ENCODE data around the gene SLIT3.

SLIT3 gene

DNA sequence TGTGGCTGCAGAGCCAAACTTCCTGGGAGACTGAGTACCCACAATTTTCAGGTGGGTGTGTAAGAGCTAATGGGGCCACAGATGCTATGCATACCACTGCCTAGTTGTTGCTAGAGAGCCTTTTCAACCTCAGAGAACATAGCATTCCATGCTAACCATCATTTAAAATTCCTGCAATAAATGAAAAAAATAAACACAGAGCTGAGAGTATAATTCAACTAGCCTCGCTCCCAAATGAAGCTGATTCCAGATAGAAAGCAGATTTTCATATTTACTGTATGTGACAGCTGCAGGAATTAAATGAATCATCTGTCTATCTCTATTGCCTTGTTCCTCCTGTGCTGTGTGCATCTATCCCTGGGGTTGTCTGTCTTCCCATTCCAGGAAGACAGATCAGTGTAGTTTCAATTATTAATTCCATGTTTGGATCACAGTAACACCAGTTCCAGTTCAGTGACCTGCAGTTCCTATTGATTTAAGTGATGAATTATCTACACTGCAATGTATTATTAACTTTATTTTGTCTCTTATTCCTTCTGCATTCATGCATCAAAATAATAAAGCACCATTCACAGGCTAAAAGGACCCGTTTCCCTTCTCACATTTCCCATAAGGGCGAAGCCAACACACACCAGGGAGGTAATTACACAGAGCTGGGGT lies 324.5 kb downstream of the SLIT3 start:
- DNase-seq (ENCODE audit: extremely low read depth in 1 of 2, low read depth in 1 of 2): no peak

DNA sequence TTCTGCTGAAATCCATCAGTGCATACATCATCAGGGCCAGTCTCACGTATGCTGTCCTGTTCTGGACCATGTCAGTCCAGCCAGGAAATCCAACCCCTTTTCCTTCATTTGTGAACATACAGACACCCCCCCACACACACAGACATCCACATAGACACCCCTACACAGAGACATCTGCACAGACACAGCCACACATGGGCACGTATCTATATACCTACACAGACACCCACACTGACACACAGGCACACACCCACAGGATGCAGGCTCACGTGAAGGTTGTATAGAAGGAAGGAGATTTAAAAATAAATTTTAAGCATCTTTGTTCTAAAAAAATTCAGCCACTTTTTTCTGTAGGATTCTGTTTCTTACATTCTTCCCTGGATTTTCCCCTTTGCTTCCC lies 325.6 kb downstream of the SLIT3 start:
- DNase-seq (ENCODE audit: extremely low read depth in 1 of 2, low read depth in 1 of 2): no peak

DNA sequence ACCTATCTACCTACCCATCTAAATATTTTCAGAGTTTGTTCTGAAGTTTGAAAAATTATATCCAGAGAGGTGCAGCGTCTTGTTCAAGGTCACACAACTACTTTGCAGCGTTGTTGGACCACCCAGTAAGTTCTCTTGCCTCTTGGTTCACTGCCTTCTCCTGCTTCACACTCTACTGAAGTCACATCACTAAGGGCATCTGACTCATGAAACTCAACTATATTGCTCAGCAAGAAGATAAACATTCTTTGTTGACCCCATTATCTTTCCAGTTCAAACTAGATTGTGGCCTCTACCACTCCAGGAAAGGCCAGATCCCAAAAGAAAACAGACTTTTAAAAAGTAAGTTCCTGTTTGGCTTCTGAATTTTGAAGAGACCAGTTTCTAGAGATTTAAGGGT lies 326.9 kb downstream of the SLIT3 start:
- DNase-seq (ENCODE audit: extremely low read depth in 1 of 2, low read depth in 1 of 2): no peak

DNA sequence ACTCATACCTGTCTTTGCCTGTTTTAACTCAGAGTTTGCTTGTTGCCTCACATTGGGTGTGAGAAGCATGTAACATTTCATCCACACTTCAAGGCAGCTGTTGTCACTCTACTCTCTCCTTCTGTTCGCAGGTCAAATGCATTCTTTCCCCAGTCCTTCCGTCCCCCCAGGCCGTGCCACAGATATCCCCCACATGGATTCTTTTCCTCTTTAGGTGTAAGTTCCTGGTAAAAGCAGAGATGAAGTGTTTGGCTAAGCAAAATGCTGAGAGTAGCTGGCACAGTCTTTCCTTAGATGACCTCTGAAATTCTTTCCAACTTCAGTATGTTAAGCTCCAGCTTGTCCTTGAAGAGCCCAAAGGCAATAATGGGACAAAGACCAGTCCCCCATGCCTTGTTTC lies 328.2 kb downstream of the SLIT3 start:
- DNase-seq (ENCODE audit: extremely low read depth in 1 of 2, low read depth in 1 of 2): no peak

GRCh38 chr5:168971100-168971499 lies 329.8 kb downstream of the SLIT3 start:
- no peak for DNase-seq (ENCODE audit: extremely low read depth in 1 of 2, low read depth in 1 of 2)

DNA sequence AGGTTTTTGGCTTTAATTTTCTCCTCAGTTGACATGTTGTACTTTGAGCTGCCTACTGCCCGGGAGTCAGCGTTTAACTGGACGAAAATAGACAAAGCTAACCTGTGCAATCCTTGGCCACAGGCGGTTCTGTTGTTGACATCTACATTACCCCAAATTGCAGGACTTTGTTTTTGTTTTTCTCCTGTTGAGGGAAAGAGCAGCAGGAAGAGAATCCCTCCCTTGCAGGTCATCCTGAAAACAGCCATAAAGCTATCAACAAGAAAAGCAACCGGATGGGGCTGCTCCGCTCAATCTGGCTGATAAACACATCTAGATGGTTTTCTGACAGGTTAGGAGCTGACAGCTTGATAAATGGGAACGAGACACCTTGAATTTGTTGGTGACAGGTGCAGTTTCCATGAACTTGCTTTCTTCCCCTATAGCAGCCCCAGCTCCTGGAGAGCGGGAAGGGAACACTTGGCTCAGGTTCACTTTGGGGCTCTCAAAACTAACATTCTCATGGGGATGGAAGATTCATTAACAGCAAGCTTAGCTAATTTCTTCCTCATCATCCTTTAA lies 331.5 kb downstream of the SLIT3 start:
- no peak for DNase-seq (ENCODE audit: extremely low read depth in 1 of 2, low read depth in 1 of 2)

DNA sequence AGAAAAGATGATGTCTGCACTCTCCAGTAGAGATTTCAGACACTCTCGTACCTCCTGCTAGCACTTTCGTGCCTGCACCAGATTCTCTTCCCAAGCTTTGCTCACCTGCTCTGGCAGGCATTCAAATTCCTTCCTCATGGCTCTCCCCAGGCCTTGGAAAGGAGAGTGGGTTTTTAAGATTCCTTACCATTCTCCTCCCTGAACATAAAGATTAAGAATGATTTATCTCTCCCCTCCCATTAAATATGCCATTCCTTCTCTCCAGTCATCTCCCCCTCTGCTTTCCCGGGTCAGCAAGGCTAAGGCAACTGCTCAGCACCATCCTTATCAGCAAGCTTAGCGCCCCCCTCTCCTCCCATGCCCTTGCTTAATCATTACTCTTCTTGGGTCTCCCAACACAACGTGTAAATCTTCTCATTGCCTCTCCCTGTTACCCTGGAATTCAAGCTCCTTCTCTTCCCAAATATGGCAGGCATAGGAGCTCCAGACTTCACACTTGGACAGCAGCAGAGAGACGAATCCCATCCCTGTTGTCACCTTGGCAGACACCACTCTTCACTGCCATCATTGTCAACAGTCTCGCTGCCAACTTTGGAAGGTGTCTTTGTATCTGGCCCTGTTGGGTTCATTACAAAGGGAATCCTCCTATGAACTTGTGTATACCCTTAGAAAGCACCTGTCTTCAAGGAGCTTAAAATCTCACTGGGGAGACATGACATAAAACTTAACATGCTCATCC lies 332.9 kb downstream of the SLIT3 start:
- DNase-seq (ENCODE audit: extremely low read depth in 1 of 2, low read depth in 1 of 2): no peak

DNA sequence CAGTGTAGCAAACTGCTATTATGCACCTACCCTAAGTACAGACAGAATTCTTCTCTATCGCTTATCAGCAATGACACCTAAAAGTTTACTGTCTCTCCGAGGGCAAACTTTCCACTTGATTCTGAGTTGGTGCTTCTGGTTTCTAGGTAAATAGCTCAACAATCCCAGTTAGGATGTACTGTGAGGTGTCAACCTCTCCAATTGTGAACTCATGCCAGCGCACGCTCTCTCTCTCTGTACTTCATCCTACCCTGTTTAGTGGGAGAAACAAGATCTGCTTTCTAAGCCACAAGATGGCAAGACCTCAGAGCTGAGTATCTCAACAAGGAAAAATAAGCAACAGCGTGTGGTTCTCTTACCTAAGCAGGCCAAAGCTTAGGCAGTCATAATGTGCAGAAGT lies 335.3 kb downstream of the SLIT3 start:
- DNase-seq (ENCODE audit: extremely low read depth in 1 of 2, low read depth in 1 of 2): no peak

DNA sequence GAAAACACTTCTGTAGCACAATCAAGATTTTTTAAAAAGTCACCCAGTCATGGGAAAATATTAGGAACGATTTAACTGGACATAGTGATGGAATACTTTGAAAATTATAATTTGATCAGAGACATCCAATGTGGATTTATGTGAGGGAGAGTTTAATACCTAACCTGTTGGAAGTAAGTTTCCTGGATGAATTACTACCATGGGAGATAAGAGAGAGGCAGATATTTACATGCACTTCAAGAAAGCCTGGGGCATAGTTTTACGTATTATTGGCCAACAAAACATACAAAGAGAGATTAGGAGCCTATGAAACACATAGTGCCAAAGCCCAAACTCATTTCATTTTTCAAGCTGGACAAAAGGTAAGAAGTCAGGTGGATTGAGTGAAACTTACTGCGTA lies 336.8 kb downstream of the SLIT3 start:
- no peak for DNase-seq (ENCODE audit: extremely low read depth in 1 of 2, low read depth in 1 of 2)

DNA sequence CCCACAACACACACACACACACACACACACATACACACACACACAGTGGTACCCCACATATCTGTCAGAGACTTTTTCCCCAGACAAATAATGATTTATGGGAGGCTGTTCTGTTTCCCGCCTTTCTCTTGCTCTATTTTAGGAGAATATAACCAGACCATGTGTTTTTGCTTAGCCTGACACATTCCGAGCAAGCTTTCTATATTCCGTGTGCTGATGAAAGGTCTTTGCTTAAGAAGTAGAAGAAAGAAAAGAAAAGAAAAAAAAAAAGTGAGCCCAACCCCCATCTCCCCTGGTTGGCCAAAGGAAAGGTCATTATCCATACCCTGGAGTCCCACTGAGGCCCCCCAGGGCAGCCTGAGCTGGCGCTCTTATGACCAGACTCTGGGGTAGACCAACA lies 338.6 kb downstream of the SLIT3 start:
- DNase-seq (ENCODE audit: extremely low read depth in 1 of 2, low read depth in 1 of 2): no peak

GRCh38 chr5:168961681-168962080 lies 339.3 kb downstream of the SLIT3 start:
- no peak for DNase-seq (ENCODE audit: extremely low read depth in 1 of 2, low read depth in 1 of 2)

DNA sequence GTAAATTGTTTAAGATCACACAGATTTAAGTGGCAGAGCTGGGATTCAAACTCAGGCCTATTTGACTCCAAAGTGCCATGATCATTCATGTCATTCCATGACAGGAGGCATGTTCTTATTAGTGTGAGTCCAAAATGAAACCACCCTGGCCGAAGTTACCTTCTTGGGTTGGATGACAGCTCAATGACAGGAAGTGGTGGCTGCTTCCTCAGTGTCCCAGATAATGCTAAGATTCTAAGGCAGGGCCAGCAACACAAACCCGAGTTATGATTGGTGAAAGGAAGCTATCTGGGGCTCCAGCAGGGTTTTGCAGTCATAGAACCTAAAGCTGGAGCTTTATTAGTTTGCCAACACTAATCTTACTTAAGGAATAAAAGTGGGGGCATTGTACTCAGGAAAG lies 340.4 kb downstream of the SLIT3 start:
- DNase-seq (ENCODE audit: extremely low read depth in 1 of 2, low read depth in 1 of 2): no peak

GRCh38 chr5:168953351-168953750 lies 347.6 kb downstream of the SLIT3 start:
- DNase-seq (ENCODE audit: extremely low read depth in 1 of 2, low read depth in 1 of 2): no peak

GRCh38 chr5:168952196-168952595 lies 348.7 kb downstream of the SLIT3 start:
- DNase-seq (ENCODE audit: extremely low read depth in 1 of 2, low read depth in 1 of 2): no peak

- DNase-seq (ENCODE audit: extremely low read depth in 1 of 2, low read depth in 1 of 2): no peak
Measured at GRCh38 chr5:168951769-168952168, 349.2 kb downstream of the SLIT3 start.

- no peak for DNase-seq (ENCODE audit: extremely low read depth in 1 of 2, low read depth in 1 of 2)
Measured at GRCh38 chr5:168951356-168951755, 349.6 kb downstream of the SLIT3 start.

DNA sequence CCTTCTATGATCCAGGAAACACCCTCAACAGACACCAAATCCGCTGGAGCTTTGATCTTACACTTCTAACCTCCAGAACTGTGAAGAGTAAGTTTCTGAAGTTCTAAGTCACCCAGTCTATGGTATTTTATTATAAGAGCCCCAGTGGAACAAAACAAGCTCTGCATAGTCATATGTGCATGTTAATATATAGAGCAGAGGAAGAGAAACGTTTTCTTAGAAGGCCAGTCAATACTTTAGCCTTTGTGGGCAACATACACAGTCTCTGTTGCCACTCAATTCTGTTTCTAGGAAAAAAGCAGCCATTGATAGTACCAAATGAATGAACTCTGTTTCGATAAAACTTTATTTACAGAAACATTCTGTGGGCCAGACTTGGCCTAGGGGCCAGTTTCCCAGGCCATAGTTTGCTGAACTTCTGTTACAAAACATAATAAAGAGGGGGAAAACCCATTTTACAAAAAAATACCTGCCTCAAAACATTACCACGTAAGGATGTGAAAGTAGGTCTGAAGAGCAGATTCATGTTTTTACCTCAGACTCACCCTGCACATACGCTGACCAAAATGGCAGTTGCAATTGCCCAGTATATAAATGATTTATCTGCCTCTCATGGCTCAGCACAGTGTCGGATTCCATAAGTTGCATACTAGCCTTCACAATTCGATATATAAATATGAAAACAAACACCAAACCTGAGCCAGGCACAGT lies 350.5 kb downstream of the SLIT3 start:
- no peak for DNase-seq (ENCODE audit: extremely low read depth in 1 of 2, low read depth in 1 of 2)

DNA sequence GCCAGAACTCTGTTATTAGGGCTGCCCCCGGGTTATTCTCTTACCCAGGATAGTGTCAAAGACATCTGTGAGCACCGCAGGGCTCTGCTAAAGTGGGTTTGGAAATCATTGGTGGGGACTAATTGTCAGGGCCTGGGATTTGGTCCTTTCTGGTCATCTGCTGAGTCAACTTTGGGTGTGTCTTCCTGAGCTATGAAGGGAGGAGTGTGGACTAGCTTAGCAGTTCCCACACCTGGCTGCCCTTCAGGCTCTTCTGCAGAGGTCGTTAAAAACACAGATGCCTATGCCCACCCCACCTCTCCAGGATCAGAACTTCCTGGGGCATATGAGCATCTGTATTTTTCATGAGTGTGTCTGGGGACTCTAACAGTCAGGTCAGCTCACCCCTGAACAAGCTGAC lies 352.2 kb downstream of the SLIT3 start:
- no peak for DNase-seq (ENCODE audit: extremely low read depth in 1 of 2, low read depth in 1 of 2)

DNA sequence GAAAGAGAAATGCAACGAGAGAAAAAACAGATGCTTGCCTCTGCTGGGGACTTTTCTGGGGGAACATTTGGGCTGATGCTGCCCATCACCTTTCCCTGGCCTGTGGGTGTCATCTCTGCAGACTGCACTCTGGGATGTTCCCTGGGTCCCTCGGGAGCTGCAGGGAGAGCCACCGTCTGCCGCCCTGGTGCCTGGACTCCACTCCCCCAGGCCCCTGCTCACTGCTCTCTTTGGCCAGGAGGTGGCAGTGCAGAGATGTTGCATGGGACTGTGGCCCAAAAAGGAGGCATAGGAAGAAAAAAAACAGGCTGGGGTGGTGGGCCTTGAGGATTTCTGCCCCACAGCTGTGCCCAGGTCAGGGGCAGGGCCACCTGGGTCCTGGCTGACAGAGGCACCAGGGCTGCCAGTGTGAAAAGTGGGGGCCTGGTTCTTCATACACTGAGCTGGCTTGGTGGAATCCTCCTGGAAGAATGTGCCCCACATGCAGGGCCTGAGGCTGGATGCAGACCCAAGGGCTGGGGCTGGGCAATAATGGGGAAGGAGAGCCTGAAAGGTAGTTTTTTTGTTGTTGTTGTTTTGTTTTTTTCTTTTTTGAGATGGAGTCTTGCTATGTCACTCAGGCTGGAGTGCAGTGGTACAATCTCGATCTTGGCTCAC lies 353.6 kb downstream of the SLIT3 start:
- DNase-seq (ENCODE audit: extremely low read depth in 1 of 2, low read depth in 1 of 2): peak in 1 of 2 donors; percentile 5

DNA sequence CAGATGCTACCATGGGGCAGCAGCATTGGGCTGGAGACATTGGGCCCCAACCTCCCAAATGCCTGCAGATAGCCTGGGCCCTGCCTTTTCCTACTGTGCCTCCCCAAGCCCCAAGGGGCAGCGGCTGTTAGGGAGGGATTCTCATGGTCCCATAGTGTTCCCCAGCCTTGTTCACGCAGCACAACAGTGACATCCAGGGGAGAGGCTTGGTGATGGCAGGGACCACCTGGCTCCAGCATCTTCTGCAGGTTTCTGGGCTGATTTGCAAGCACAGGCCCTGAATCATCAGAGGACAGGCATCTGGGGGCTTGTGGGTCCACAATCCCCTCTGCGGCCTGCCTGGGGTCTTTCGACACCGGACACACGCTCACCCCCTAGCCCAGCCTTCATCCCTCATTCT lies 354.6 kb downstream of the SLIT3 start:
- no peak for DNase-seq (ENCODE audit: extremely low read depth in 1 of 2, low read depth in 1 of 2)

GRCh38 chr5:168944004-168944403 lies 356.9 kb downstream of the SLIT3 start:
- DNase-seq (ENCODE audit: extremely low read depth in 1 of 2, low read depth in 1 of 2): no peak
